HepG2 (cell line): ENCODE data around the gene SAMD8.

Experiments
- ELF3 ChIP-seq: IDR thresholded peaks from 2 replicates; pipeline ENCODE4 v1.6.1; 2016; ENCODE audit warnings: missing genetic modification reagents, missing compliant biosample characterization
- EP300 ChIP-seq, 3 experiments: sonication (generic) in 1 of 3; formaldehyde crosslinking in 1 of 3; IDR thresholded peaks; 2 replicates each; pipeline versions ENCODE4 v1.5.1 to v1.6.1; 2011 to 2020; ENCODE audit warnings: low read depth in 2 of 3, low read length in 2 of 3, borderline replicate concordance in 1 of 3, improper control_type of control experiment in 1 of 3, mild to moderate bottlenecking in 1 of 3, missing genetic modification reagents in 1 of 3, moderate library complexity in 1 of 3
- EZH2 ChIP-seq: conservative IDR thresholded peaks from 2 replicates; pipeline ENCODE4 v1.6.1; 2012; ENCODE audit warnings: mild to moderate bottlenecking, low read depth, low read length, moderate library complexity
- FOXJ3 ChIP-seq: sonication (generic); formaldehyde crosslinking; IDR thresholded peaks from 2 replicates; pipeline ENCODE4 v1.4.0; 2020; ENCODE audit warnings: missing genetic modification reagents, mild to moderate bottlenecking, borderline replicate concordance
- HBP1 ChIP-seq: IDR thresholded peaks from 2 replicates; pipeline ENCODE4 v1.6.1; 2016; ENCODE audit warnings: low read depth, control low read depth
- KAT2B ChIP-seq: fragments of 150-350 bp; IDR thresholded peaks from 2 replicates; pipeline ENCODE4 v1.6.1; 2014; ENCODE audit warnings: low read depth, low read length, borderline replicate concordance
- MAFK ChIP-seq, 2 experiments: IDR thresholded peaks in 1 of 2; conservative IDR thresholded peaks in 1 of 2; 2 replicates each; pipeline ENCODE4 v1.6.1; 2011; ENCODE audit warnings: improper control_type of control experiment in 2 of 2, low read length in 2 of 2
- NR2C2 ChIP-seq: sonication (generic); formaldehyde crosslinking; IDR thresholded peaks from 2 replicates; pipeline ENCODE4 v1.4.0; 2020; ENCODE audit warnings: missing genetic modification reagents, mild to moderate bottlenecking, moderate library complexity, borderline replicate concordance
- POLR2AphosphoS2 ChIP-seq: IDR thresholded peaks from 2 replicates; pipeline ENCODE4 v1.6.1; 2011; ENCODE audit warnings: low read depth, low read length, improper control_type of control experiment
- REXO4 ChIP-seq: sonication (generic); formaldehyde crosslinking; IDR thresholded peaks from 2 replicates; pipeline ENCODE4 v1.8.0; 2022; ENCODE audit warnings: missing genetic modification reagents, mild to moderate bottlenecking, borderline replicate concordance
- ZSCAN30 ChIP-seq: sonication (generic); formaldehyde crosslinking; IDR thresholded peaks from 2 replicates; pipeline ENCODE4 v1.5.0; 2020; ENCODE audit warnings: mild to moderate bottlenecking, missing genetic modification reagents
- TF ChIP-seq, protein P1 (sequence below): sonication (generic); formaldehyde crosslinking; IDR thresholded peaks from 2 replicates; pipeline ENCODE4 v1.4.0; 2020; ENCODE audit warnings: missing genetic modification reagents

DNA sequence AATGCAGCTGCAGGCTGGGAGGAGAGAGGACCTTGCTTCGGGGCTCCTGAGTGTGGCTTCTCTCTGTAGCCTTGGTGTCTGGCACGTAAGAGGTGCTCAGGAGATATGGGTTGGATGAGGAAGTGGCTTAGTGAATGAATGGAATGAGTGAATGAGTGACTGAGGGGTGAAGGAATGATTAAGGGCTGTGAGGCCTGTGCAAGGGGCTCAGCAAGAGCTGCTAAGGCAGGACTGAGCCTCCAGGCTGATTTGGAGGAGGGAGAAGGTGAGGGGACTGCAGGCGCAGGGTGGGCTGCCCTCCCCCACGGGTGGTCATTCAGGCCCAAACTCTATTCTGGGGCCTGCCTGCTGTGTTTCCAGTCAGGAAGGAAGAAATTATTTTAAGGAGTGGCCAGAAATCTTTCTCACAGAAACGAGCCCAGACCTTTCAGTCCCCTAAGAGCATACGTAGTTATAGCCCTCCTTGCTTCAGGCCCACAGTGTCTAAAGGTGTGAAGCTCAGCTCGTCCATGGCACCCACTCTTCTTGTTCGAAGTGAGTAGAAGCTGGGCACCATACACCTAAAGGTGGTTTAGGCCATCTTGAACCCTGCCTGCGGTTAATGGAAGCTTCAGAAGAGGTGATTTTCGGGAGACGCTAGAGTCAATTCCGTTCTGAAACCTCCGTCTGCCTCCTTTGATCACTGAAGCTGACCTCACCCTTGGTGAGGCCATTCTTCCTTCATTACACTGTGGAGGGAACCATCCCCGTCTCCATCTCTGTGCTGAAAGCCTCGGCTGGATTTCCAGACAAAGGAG, 49.5 kb upstream of the SAMD8 start:
- TF ChIP-seq NR2C2 (CRISPR knock-in tag), result no peak
- no peak for TF ChIP-seq EP300 (IDR thresholded peaks at IDR 0.05; ENCODE audit: low read depth in 2 of 2, low read length in 2 of 2)
- TF ChIP-seq EP300 (CRISPR knock-in tag; IDR thresholded peaks at IDR 0.05; ENCODE audit: borderline replicate concordance), result no peak
- no peak for TF ChIP-seq MAFK (conservative IDR thresholded peaks at IDR 0.05 in 1 of 2, IDR thresholded peaks at IDR 0.05 in 1 of 2; ENCODE audit: low read length in 2 of 2)
- no peak for TF ChIP-seq ZSCAN30 (CRISPR knock-in tag)
- TF ChIP-seq, protein P1, sequence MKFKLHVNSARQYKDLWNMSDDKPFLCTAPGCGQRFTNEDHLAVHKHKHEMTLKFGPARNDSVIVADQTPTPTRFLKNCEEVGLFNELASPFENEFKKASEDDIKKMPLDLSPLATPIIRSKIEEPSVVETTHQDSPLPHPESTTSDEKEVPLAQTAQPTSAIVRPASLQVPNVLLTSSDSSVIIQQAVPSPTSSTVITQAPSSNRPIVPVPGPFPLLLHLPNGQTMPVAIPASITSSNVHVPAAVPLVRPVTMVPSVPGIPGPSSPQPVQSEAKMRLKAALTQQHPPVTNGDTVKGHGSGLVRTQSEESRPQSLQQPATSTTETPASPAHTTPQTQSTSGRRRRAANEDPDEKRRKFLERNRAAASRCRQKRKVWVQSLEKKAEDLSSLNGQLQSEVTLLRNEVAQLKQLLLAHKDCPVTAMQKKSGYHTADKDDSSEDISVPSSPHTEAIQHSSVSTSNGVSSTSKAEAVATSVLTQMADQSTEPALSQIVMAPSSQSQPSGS (CRISPR knock-in tag), result no peak
- TF ChIP-seq FOXJ3 (CRISPR knock-in tag), result no peak
- no peak for TF ChIP-seq REXO4 (CRISPR knock-in tag)
- no peak for TF ChIP-seq KAT2B
- no peak for TF ChIP-seq ELF3
- TF ChIP-seq HBP1 (CRISPR knock-in tag), result no peak
- TF ChIP-seq POLR2AphosphoS2, result no peak
- no peak for TF ChIP-seq EZH2
